HCT116 (cell line): ENCODE measurements around the gene ZSCAN16. TPM values are rescaled to one million over a fixed set of nuclear protein-coding genes. Genes with fewer than 3 reads are reported as not detected.

Experiments used
- ATAC-seq: fragments of 200-7000 bp; cut with Tn5 transposase; 2 replicates; pipeline ENCODE4 v1.9.1; 2020; ENCODE audit warnings: mild to moderate bottlenecking, moderate library complexity
- BruUV-seq: library from RNA; stranded (reverse); fragments of 400-500 nt; replicated peaks from 2 replicates; lab custom pipeline; 2021; lab: Mats Ljungman, UMichigan
- CTCF ChIA-PET: fragments of 300-600 bp; sonication (Branson Sonifier 250); formaldehyde crosslinking; loops from one replicate; lab custom pipeline; 2021; ENCODE audit warnings: antibody characterized with exemption; lab: Charles Lee
- POLR2A ChIA-PET: fragments of 300-600, 350-600 bp; sonication (Branson Sonifier 250); formaldehyde crosslinking; loops from one replicate; lab custom pipeline; 2021; ENCODE audit warnings: antibody characterized with exemption; lab: Charles Lee
- RAD21 ChIA-PET, 2 experiments: fragments of 300-600 bp; sonication (Branson Sonifier 250); formaldehyde crosslinking; loops; one replicate each; lab custom pipeline; 2023; ENCODE audit warnings: low total read pairs in 2 of 2; ENCODE audit not compliant: uncharacterized antibody in 2 of 2, unreplicated experiment in 2 of 2, low non-redundant PET in 1 of 2; lab: Charles Lee
- DNase-seq: peaks from one replicate; pipeline ENCODE4 v3.0.0-alpha.2; 2010; ENCODE audit warnings: low read depth, low spot score
- H2AFZ ChIP-seq: fragments of 200-600 bp; shearing (Covaris generic), sonication (generic); 2 replicates; pipeline ENCODE4 v1.6.1; 2017; ENCODE audit warnings: low read depth, mixed run types, mixed read lengths, antibody characterized with exemption, low read length; ENCODE audit not compliant: poor library complexity, severe bottlenecking
- H3K27ac ChIP-seq: 2 replicates; pipeline ENCODE4 v1.5.1; 2012; ENCODE audit warnings: low read depth, low read length
- H3K27me3 ChIP-seq: fragments of 200-600 bp; sonication (generic); 2 replicates; pipeline ENCODE4 v1.6.1; 2016; ENCODE audit warnings: mixed run types, low read length, mixed read lengths; ENCODE audit not compliant: insufficient read depth
- H3K36me3 ChIP-seq, 2 experiments: fragments of 200-500 bp in 1 of 2; fragments of 200-600 bp in 1 of 2; sonication (Bioruptor generic) in 1 of 2; sonication (generic) in 1 of 2; 2 replicates each; pipeline versions ENCODE4 v1.5.1 to v1.6.1; 2014 to 2016; ENCODE audit warnings: low read length in 2 of 2, inconsistent platforms in 1 of 2, mixed read lengths in 1 of 2, mixed run types in 1 of 2; ENCODE audit not compliant: insufficient read depth in 2 of 2, control insufficient read depth in 1 of 2
- H3K4me1 ChIP-seq, 2 experiments: fragments of 200-600 bp in 1 of 2; sonication (generic) in 1 of 2; 2 replicates each; pipeline versions ENCODE4 v1.5.1 to v1.6.1; 2012 to 2017; ENCODE audit warnings: low read length in 2 of 2, inconsistent platforms in 1 of 2, mild to moderate bottlenecking in 1 of 2, mixed read lengths in 1 of 2, mixed run types in 1 of 2, moderate library complexity in 1 of 2; ENCODE audit not compliant: insufficient read depth in 2 of 2, control insufficient read depth in 1 of 2
- H3K4me2 ChIP-seq: fragments of 200-600 bp; sonication (generic); 2 replicates; pipeline ENCODE4 v1.6.1; 2017; ENCODE audit warnings: mixed run types, low read length, mixed read lengths
- H3K4me3 ChIP-seq, 2 experiments: fragments of 200-600 bp in 1 of 2; sonication (generic) in 1 of 2; replicated peaks in 1 of 2; 2 replicates each; pipeline ENCODE4 v1.5.1; 2011 to 2016; ENCODE audit warnings: low read length in 2 of 2, control low read depth in 1 of 2, low read depth in 1 of 2, mild to moderate bottlenecking in 1 of 2, mixed read lengths in 1 of 2, mixed run types in 1 of 2
- H3K79me2 ChIP-seq: fragments of 200-600 bp; sonication (generic); 2 replicates; pipeline ENCODE4 v1.6.1; 2017; ENCODE audit warnings: mild to moderate bottlenecking, mixed run types, low read length, moderate library complexity, mixed read lengths; ENCODE audit not compliant: insufficient read depth
- H3K9ac ChIP-seq: fragments of 200-600 bp; sonication (generic); 2 replicates; pipeline ENCODE4 v1.6.1; 2016; ENCODE audit warnings: low read length, mixed read lengths
- H3K9me2 ChIP-seq: fragments of 200-600 bp; sonication (generic), shearing (Covaris generic); 2 replicates; pipeline ENCODE4 v1.6.1; 2017; ENCODE audit warnings: mixed run types, mild to moderate bottlenecking, moderate library complexity; ENCODE audit not compliant: insufficient read depth
- H3K9me3 ChIP-seq, 2 experiments: fragments of 200-500 bp in 1 of 2; fragments of 200-600 bp in 1 of 2; sonication (Bioruptor generic) in 1 of 2; sonication (generic) in 1 of 2; 2 replicates each; pipeline ENCODE4 v1.6.1; 2014 to 2017; ENCODE audit warnings: low read length in 2 of 2, mixed read lengths in 2 of 2, inconsistent platforms in 1 of 2, low read depth in 1 of 2, mild to moderate bottlenecking in 1 of 2, mixed run types in 1 of 2, moderate library complexity in 1 of 2; ENCODE audit not compliant: control insufficient read depth in 1 of 2, insufficient read depth in 1 of 2
- H4K20me1 ChIP-seq: fragments of 200-600 bp; sonication (generic), shearing (Covaris generic); 2 replicates; pipeline ENCODE4 v1.6.1; 2017; ENCODE audit warnings: mixed run types, mild to moderate bottlenecking, moderate library complexity; ENCODE audit not compliant: insufficient read depth
- CEBPB ChIP-seq: IDR thresholded peaks from 2 replicates; pipeline ENCODE4 v1.6.1; 2012; ENCODE audit warnings: low read depth
- EGR1 ChIP-seq: IDR thresholded peaks from 2 replicates; pipeline ENCODE4 v1.6.1; 2012; ENCODE audit warnings: low read depth
- EZH2 ChIP-seq: fragments of 200-600 bp; sonication (generic); IDR thresholded peaks from 2 replicates; pipeline ENCODE4 v1.6.1; 2017; ENCODE audit warnings: antibody characterized with exemption, mixed run types
- EZH2phosphoT487 ChIP-seq: fragments of 200-600 bp; IDR thresholded peaks from 2 replicates; pipeline ENCODE4 v1.6.1; 2018; ENCODE audit warnings: antibody characterized with exemption, borderline replicate concordance
- FOSL1 ChIP-seq: IDR thresholded peaks from 2 replicates; pipeline ENCODE4 v1.6.1; 2012; ENCODE audit warnings: low read depth
- JUND ChIP-seq: IDR thresholded peaks from 2 replicates; pipeline ENCODE4 v1.6.1; 2012
- POLR2A ChIP-seq: IDR thresholded peaks from 2 replicates; pipeline ENCODE4 v1.7.0; 2011; ENCODE audit warnings: borderline replicate concordance; ENCODE audit not compliant: insufficient read depth, insufficient read length; ENCODE audit errors: extremely low read depth
- POLR2AphosphoS5 ChIP-seq: IDR thresholded peaks from 2 replicates; pipeline ENCODE4 v1.6.1; 2011; ENCODE audit warnings: mild to moderate bottlenecking, low read depth, low read length, moderate library complexity
- RAD21 ChIP-seq: IDR thresholded peaks from 2 replicates; pipeline ENCODE4 v1.6.1; 2012; ENCODE audit warnings: low read depth, mild to moderate bottlenecking
- SIN3A ChIP-seq: IDR thresholded peaks from 2 replicates; pipeline ENCODE4 v1.6.1; 2012; ENCODE audit warnings: low read depth
- SP1 ChIP-seq: IDR thresholded peaks from 2 replicates; pipeline ENCODE4 v1.6.1; 2012; ENCODE audit warnings: low read depth
- TCF7L2 ChIP-seq: IDR thresholded peaks from 2 replicates; pipeline ENCODE4 v1.7.0; 2011; ENCODE audit warnings: borderline replicate concordance, inconsistent platforms; ENCODE audit not compliant: insufficient read depth, insufficient read length; ENCODE audit errors: extremely low read depth
- YY1 ChIP-seq: IDR thresholded peaks from 2 replicates; pipeline ENCODE4 v1.6.1; 2011; ENCODE audit warnings: low read length, low read depth, moderate library complexity, mild to moderate bottlenecking; ENCODE audit not compliant: insufficient replicate concordance; ENCODE audit errors: extremely low read depth
- ZFX ChIP-seq: fragments of 450-650 bp; IDR thresholded peaks from 2 replicates; pipeline ENCODE4 v1.6.1; 2017
- ZNF274 ChIP-seq: fragments of 200-500 bp; sonication (Bioruptor generic); IDR thresholded peaks from 2 replicates; pipeline ENCODE4 v1.6.1; 2014; ENCODE audit warnings: mild to moderate bottlenecking, low read depth, low read length, inconsistent platforms
- intact Hi-C: fragments of 100-400 bp; cut with micrococcal nuclease; formaldehyde crosslinking; loops from 2 replicates; pipeline ENCODE4 v1.10.0; 2022
- total RNA-seq: library from RNA; stranded (reverse); gene quantifications from one replicate; pipeline ENCODE4 v1.2.1, GENCODE V29; 2021; ENCODE audit not compliant: unreplicated experiment
- TF ChIP-seq, protein P1 (sequence below), 3 experiments: fragments of 200-600 bp in 1 of 3; sonication (generic) in 1 of 3; IDR thresholded peaks in 2 of 3; conservative IDR thresholded peaks in 1 of 3; 2 replicates each; pipeline ENCODE4 v1.5.1; 2012 to 2017; ENCODE audit warnings: low read depth in 2 of 3, low read length in 2 of 3, antibody characterized with exemption in 1 of 3, borderline replicate concordance in 1 of 3, control low read depth in 1 of 3, mild to moderate bottlenecking in 1 of 3, mixed read lengths in 1 of 3, mixed run types in 1 of 3, moderate library complexity in 1 of 3; ENCODE audit not compliant: insufficient read depth in 1 of 3
- TF ChIP-seq, protein P2 (sequence below): IDR thresholded peaks from 2 replicates; pipeline ENCODE4 v1.6.1; 2012
- TF ChIP-seq, protein P3 (sequence below): IDR thresholded peaks from 2 replicates; pipeline ENCODE4 v1.6.1; 2012
- TF ChIP-seq, protein P4 (sequence below): IDR thresholded peaks from 2 replicates; pipeline ENCODE4 v1.6.1; 2012; ENCODE audit warnings: low read depth
- TF ChIP-seq, protein P5 (sequence below): IDR thresholded peaks from 2 replicates; pipeline ENCODE4 v1.6.1; 2011; ENCODE audit warnings: mild to moderate bottlenecking, low read length, moderate library complexity; ENCODE audit not compliant: insufficient replicate concordance; ENCODE audit errors: extremely low read depth

ZSCAN16 gene
- total RNA-seq, 1 experiment from 2014 or later: 5.0 TPM

DNA sequence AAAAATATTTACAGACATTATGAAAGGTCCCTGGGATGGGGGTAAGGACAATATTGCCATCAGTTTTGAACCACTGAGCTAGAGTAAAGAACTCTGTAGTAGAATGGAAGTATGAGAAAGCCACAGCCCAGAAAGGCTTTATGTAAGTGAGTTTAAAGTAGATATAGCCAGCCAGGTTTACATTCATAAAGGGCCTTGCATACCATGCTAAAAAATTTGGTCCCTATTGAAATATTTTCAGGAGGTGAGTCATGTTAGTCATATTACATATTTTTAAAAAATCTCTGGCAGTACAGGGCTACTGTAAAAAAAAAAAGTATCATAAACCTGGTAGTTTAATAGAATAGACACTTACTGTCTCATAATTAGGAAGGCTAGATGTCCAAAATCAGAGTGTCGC, 20.8 kb downstream of the ZSCAN16 start (continued):
- TF ChIP-seq, protein P1, sequence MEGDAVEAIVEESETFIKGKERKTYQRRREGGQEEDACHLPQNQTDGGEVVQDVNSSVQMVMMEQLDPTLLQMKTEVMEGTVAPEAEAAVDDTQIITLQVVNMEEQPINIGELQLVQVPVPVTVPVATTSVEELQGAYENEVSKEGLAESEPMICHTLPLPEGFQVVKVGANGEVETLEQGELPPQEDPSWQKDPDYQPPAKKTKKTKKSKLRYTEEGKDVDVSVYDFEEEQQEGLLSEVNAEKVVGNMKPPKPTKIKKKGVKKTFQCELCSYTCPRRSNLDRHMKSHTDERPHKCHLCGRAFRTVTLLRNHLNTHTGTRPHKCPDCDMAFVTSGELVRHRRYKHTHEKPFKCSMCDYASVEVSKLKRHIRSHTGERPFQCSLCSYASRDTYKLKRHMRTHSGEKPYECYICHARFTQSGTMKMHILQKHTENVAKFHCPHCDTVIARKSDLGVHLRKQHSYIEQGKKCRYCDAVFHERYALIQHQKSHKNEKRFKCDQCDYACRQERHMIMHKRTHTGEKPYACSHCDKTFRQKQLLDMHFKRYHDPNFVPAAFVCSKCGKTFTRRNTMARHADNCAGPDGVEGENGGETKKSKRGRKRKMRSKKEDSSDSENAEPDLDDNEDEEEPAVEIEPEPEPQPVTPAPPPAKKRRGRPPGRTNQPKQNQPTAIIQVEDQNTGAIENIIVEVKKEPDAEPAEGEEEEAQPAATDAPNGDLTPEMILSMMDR (IDR thresholded peaks at IDR 0.05 in 2 of 3, conservative IDR thresholded peaks at IDR 0.05 in 1 of 3; ENCODE audit: borderline replicate concordance in 1 of 3, insufficient read depth in 1 of 3, low read depth in 2 of 3, low read length in 2 of 3): no peak
- TF ChIP-seq EZH2: no peak
- no peak for TF ChIP-seq EGR1

DNA sequence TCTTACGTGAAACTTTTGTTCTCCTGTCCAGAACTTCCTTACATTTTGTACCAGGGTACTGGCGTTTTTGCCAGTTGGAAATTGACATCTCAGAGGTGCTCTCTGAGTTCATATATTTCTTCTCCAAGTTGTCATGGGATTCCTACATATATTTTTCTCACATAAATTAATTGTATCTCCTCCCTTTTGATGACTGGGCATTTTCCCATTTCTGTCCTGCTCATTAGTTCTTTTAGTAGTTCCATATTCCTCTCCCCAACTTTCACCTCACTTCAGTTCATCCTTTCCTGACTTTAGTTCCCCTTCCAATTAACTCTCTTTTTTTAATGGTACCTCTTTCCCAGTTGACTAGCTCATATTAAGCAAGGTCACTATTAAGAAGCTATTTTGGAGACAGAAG, 28.1 kb downstream of the ZSCAN16 start:
- TF ChIP-seq RAD21: no peak
- TF ChIP-seq POLR2A: no peak
- no peak for TF ChIP-seq POLR2AphosphoS5
- no peak for TF ChIP-seq FOSL1
- TF ChIP-seq YY1: no peak
- TF ChIP-seq EZH2phosphoT487: no peak
- TF ChIP-seq SP1: no peak
- no peak for TF ChIP-seq SIN3A
- TF ChIP-seq, protein P2, sequence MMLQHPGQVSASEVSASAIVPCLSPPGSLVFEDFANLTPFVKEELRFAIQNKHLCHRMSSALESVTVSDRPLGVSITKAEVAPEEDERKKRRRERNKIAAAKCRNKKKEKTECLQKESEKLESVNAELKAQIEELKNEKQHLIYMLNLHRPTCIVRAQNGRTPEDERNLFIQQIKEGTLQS: no peak
- TF ChIP-seq, protein P3, sequence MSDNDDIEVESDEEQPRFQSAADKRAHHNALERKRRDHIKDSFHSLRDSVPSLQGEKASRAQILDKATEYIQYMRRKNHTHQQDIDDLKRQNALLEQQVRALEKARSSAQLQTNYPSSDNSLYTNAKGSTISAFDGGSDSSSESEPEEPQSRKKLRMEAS: no peak
- TF ChIP-seq ZNF274: no peak
- TF ChIP-seq TCF7L2: no peak
- no peak for TF ChIP-seq EZH2
- TF ChIP-seq, protein P4, sequence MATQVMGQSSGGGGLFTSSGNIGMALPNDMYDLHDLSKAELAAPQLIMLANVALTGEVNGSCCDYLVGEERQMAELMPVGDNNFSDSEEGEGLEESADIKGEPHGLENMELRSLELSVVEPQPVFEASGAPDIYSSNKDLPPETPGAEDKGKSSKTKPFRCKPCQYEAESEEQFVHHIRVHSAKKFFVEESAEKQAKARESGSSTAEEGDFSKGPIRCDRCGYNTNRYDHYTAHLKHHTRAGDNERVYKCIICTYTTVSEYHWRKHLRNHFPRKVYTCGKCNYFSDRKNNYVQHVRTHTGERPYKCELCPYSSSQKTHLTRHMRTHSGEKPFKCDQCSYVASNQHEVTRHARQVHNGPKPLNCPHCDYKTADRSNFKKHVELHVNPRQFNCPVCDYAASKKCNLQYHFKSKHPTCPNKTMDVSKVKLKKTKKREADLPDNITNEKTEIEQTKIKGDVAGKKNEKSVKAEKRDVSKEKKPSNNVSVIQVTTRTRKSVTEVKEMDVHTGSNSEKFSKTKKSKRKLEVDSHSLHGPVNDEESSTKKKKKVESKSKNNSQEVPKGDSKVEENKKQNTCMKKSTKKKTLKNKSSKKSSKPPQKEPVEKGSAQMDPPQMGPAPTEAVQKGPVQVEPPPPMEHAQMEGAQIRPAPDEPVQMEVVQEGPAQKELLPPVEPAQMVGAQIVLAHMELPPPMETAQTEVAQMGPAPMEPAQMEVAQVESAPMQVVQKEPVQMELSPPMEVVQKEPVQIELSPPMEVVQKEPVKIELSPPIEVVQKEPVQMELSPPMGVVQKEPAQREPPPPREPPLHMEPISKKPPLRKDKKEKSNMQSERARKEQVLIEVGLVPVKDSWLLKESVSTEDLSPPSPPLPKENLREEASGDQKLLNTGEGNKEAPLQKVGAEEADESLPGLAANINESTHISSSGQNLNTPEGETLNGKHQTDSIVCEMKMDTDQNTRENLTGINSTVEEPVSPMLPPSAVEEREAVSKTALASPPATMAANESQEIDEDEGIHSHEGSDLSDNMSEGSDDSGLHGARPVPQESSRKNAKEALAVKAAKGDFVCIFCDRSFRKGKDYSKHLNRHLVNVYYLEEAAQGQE: no peak
- no peak for TF ChIP-seq ZFX
- no peak for TF ChIP-seq CEBPB
- no peak for TF ChIP-seq JUND
- TF ChIP-seq, protein P5, sequence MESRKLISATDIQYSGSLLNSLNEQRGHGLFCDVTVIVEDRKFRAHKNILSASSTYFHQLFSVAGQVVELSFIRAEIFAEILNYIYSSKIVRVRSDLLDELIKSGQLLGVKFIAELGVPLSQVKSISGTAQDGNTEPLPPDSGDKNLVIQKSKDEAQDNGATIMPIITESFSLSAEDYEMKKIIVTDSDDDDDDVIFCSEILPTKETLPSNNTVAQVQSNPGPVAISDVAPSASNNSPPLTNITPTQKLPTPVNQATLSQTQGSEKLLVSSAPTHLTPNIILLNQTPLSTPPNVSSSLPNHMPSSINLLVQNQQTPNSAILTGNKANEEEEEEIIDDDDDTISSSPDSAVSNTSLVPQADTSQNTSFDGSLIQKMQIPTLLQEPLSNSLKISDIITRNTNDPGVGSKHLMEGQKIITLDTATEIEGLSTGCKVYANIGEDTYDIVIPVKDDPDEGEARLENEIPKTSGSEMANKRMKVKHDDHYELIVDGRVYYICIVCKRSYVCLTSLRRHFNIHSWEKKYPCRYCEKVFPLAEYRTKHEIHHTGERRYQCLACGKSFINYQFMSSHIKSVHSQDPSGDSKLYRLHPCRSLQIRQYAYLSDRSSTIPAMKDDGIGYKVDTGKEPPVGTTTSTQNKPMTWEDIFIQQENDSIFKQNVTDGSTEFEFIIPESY: no peak
- BruUV-seq: no TSS peak
- RAD21 ChIA-PET: no interaction called here

More for the DNA sequence above, 28.1 kb downstream of the ZSCAN16 start:
- Histone ChIP-seq H3K4me3 (no peak overlapping the region), H3K9me3 (no peaks in the 10 kb centered on the region), H3K27me3 (no peaks in the 10 kb centered on the region), H3K9me2 (no peaks in the 10 kb centered on the region), H4K20me1 (no peaks in the 10 kb centered on the region), H3K79me2 (peaks cover 12% of the 10 kb centered on the region; the same call in 1 of the 2 replicates), H3K27ac (no peak overlapping the region), H3K4me1 (no peaks in the 10 kb centered on the region), H3K4me2 (no peak overlapping the region), H3K9ac (no peak overlapping the region), H2AFZ (no peak overlapping the region), H3K36me3 (peaks cover 65 to 74% of the 10 kb centered on the region in 2 experiments)
- no peak for ATAC-seq
- no peak for DNase-seq
- POLR2A ChIA-PET: no interaction called here
- CTCF ChIA-PET: no interaction called here
- intact Hi-C loops: no loop called here
